NCI-H526 (cell line): ENCODE measurements around the gene CACNA1F.
"Not testable (repeated sequence)": the region's sequence is repeated elsewhere in the genome, so short reads cannot be mapped to it uniquely, and the experiment has no call there.

Experiments used
- DNase-seq, 2 experiments: peaks; one replicate each; lab custom pipeline; 2025; lab: John Stamatoyannopoulos, UW

Gene CACNA1F

DNA sequence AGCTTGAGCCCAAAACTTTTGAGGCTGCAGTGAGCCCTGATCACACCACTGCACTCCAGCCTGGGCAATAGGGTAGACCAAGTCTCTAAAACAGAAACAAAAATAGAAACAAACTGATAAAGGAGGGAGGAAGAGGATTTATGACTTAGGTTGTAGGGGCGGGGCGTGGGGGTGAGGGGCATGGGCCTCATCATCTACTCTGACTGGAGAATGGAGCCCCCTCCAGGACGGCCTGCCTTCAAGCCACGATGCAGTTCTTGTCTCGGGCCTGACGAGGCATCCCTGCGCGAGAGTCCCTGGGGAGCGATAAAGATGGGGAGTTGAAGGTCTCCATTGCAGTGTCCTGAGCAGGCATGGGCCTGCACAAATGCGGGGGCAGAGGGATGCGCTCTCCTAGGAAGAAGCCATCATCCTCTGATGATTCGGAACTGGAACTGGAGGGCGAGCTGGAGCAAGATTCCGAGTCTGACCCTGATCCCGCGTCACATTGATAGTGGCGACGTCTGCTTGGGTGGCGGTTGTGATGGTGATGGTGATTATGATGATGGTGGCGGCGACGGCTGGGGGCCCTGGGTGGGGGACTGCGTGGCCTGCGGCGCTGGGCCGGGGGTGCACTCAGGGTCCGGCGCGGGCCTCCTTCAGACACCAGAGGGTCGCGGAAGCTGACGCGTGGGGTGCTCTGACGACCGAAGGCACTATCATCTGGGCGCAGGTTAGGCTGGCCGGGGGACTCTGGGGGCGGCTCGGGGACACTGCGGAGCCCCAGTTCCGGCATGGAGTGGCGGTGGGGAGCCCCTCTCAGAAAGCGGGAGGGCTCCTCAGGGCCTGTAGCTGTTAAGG lies 57.5 kb downstream of the CACNA1F start:
- DNase-seq = peak in 1 of 2 experiments; percentile 22

DNA sequence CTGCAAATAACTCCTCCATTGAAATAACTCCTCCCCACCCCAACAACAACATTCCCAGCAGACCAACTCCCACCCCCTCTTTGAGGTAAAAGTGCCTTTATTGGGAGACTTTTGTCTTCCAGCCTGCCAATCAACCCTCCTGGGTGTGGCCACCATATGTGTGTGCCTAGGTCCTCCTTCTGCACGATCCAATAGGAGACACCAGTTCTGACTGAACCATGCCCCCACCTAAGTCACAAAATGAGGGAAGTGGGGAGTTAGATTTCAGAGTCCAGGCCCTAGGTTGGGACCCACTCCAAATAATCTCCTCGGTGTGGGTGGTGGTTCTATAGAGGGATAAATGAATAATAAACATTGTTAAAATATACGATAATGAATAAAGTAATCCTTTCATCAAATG lies 58.4 kb downstream of the CACNA1F start:
- no peak for DNase-seq

DNA sequence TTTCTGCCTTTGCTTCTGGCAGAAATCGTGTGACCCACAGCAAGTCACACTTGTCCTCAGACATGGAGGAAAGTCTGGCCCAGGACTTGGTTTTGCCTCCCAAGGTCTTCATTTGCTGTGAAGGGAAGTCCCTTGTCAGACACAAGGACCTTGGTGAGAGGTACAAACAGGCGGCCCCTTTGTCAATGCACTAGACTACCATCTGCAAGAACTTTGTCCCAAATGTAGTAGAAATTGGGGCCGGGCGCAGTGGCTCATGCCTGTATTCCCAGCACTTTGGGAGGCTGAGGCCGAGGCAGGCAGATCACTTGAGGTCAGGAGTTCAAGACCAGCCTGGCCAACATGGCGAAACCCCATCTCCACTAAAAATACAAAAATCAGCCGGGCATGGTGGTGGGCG lies 59.6 kb downstream of the CACNA1F start:
- not testable (repeated sequence) for DNase-seq

DNA sequence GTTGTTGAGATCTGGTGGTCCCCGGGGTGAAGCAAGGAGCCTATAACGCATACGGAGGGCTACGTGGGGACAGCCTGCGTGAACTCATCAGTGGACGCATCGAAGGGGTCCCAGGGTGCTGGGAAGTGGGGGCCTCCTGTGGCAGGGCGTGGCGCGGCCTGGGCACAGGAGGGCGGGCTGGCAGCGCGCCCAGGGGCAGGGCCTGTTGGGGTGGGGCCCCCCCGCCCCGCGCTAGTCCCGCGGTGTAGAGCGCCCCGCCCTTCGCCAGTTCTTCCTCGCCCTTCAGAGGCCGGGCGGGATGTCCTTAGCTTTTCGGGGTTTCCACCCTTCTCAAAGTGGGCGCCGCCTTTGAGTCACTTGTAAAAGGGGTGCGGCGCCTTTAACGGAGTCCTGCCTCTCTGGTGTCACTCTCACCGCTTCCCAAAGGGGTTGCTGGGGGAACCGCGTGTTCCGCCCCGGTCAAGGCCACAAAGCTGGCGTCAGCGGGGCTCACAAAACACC lies 60.8 kb downstream of the CACNA1F start:
- peak in 1 of 2 experiments; percentile 67 for DNase-seq

DNA sequence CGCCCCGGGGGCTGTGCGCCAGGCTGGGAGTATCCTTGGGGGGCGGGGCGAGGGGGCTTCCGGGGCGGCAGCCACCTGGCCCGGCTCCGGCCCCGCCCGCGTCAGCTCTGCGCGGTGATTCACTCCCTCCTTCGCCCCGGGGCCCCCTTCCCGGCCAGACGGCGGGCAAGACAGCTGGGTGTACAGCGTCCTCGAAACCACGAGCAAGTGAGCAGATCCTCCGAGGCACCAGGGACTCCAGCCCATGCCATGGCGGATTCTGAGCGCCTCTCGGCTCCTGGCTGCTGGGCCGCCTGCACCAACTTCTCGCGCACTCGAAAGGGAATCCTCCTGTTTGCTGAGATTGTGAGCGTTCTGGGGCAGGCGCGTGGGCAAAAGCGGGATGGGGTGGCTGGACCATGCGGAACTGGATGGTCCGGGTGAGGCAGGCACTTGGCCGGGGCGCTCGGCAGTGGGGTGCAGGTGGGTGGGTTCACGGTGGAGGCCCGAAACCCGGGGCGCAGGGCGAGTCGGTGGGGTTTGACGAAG lies 61.3 kb downstream of the CACNA1F start, which contains the start of gene PLP2:
Gene PLP2, plus strand, starts transcription at position 147 of the 528 bp plus-strand sequence. Its CDS starts 103 bp downstream, at position 250.
- DNase-seq = peak in 1 of 2 experiments; percentile 43

DNA sequence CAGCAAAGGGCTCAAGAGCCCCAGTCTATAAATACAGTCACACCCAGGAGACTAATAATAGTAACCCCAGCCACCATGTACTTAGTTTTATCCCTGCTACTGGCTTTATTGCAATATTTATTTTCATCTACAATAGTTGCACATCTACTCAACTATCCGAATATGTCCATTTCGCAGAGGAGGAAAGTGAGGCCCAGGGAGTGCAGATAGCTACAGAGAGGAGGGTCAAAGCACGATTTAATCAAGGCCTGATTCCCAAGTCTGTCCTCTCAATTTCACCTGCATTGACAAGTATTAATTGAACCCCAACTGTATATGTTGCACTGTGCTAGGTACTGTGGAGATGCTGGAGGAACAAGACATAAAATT lies 65.4 kb downstream of the CACNA1F start:
- no peak for DNase-seq

DNA sequence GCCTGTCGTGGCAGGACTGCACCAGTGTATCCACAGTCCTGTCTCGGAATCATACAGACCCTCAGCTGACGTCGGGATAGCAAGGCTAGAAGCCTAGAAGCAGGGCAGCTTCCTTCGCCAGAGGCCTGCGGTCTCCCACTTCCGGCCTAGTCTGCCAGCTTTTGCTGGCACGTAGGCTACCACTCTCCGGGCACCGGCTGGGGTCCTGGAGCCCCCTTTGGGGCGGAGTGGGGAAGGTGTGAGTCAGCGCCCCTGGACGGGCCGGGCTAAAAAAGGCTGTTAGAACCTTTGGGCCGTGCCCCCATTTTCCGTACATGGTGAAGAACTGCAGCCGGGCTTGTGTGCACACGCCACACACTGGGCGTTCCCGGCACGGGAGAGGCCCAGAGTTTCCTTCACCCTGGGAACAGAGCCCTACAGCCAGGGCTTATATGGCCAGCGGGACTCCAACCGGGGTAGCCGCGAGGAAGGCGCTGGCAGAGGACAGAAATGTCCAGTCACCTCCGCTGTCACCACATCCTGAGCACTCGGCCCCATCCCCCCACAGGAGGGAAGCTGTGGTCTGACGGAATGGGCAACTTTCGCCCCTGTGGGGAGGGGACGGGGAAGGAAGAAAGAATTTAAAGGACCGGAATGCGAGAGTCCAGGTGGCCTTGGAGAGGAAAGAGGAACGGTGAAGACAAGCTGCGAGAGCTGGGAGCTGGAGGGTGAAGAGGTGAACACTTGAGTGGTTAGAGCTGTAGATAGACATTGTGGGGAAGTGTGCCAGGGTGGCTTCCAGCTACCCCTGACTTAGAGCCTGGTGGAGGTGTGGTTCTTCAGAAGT lies 66.0 kb downstream of the CACNA1F start:
- DNase-seq = peak in 1 of 2 experiments; percentile 63

DNA sequence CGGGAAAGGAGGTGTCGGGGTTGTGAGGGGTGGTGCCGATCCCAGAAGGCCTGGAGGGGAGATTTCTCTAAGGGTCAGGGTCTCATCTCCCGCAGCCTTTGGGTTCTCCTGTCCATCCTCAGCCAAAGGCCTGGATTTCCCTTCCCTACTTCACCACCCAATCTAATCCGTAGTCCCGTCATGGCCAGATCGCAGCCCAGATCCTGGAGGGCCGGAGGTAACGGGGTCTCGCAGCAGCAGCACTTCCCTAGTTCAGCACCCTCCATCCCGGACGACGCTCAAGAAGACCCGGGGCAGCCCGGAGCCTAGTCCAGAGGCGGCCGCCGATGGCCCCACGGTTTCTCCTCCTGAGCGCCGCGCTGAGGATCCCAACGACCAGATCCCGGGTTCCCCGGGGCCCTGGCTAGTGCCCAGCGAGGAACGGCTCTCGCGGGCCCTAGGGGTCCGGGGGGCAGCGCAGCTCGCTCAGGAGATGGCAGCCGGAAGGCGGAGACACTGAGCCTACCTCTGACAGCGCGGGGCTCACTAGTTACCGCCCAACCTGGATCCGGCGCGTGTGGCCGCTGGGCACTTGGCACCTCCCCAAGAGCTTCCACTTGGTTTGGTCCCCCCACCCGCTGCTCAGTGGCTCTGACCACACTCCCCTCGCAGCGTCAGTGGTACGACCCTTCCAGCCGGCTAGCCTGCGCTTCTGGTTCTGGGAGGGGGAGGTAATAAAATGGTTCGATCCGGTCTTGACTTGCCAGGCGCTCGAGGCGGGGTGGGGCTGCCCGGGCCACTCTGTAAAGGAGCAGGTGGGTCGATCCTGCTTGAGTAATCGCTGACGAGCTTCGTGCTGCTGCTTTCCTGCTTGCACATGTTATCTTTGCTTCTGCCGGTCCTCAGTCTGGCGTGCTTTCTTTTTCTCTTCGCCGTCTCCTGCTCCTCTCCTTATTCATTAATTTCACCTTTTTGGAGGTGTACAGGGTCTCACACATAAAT lies 66.9 kb downstream of the CACNA1F start:
- DNase-seq = peak; percentile 90 to 96

DNA sequence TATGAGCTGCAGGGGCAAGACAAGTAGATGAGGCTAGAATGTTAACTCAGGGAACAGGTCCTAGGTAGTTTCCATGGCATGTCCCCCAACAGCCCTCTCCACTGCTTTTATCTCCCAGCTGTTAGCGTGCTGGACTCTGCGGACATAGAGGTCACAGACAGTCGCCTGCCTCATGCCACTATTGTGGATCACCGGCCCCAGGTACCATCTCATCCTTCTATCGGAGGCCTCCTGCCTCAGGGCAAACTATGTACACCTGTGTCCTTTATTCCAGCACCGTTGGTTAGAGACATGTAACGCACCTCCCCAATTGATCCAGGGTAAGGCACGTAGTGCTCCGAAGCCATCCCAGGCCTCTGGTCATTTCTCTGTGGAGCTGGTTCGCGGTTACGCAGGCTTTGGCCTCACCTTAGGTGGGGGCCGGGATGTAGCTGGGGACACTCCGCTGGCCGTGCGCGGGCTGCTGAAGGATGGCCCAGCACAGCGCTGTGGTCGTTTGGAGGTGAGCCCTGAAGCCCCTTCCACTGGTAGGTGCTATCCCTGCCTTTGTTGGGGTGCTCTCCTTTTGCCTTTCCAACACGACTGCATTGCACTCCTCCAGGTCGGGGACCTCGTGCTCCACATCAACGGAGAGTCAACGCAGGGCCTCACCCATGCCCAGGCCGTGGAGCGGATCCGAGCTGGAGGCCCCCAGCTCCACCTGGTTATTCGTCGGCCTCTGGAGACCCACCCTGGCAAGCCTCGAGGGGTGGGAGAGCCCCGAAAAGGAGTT lies 68.4 kb downstream of the CACNA1F start:
- no peak for DNase-seq

DNA sequence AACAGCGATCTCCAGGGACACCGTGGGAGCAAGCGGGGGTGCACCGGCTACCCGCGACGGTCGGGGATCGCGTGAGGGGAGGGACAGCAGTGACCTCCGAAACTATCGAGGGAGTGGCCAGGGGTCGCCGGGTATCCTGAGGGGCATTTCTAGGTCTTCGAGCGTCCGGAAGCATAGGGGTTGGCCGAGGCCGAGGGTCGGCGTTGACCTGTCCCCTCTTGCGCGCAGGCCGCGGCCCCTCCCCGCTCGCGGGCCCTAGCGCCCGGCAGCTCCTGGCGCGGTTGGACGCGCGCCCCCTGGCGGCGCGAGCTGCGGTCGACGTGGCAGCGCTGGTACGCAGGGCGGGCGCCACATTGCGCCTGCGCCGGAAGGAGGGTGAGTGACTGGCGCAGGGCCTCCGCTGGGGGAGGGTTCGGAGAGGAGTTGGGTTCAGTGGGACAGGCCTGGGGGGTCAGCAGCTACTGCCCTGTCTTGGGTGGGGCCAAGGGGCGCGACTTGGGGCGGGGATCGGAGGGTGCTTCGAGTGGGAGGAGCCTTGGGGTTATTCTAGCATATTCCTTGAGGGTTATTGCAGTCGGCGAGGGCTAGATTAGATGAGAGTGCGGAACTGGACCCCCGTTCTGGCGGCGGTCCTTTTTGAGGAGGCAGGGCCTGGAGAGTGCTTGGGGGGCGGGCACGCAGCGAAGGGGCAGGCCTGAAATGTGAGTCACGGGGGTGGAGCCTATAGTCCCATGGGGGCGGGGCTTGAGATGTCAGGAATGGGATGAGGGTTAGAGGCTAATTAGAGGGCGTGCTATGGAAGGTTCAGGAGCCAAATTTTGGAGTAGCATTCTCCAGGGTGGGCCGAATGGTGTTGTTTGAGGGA lies 69.4 kb downstream of the CACNA1F start:
- peak; percentile 54 to 80 for DNase-seq

DNA sequence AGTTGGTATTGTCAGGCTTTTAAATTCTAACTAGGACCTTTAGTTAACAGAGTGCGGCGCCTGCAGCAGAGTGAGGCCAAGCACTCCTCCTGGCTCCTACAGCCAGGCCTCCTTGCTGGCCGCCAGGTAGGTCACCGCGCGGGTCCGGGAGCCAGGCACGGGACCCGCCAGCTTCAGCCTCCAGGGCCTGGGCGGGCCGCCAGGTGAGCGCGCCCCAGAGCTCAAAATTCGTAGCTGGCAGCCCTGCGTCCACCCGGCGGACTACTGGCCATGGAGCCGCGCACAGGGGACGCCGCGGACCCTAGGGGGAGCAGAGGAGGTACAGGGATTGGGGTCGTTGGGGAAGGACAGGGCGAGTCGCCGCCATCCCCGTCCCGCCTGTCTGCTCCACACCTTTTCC lies 70.5 kb downstream of the CACNA1F start, which contains the start of gene MAGIX:
Gene MAGIX, plus strand, starts transcription at position 139 of the 400 bp plus-strand sequence. Its CDS starts 132 bp downstream, at position 271.
- no peak for DNase-seq

DNA sequence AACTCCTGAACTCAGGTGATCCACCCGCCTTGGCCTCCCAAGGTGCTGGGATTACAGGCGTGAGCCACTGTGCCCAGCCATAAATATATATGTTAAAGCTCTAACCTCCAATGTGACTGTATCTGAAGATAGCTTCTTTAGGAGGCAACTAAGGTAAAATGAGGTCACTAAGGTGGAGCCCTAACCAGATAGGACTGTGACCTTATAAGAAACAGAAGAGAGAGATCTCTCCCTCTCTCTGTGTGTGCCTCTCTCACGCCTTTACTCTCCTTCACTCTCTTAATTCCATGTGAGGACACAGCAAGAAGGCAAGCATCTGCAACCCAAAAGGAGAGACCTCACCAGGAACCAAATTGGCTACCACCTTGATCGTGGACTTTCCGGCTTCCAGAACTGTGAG lies 71.5 kb downstream of the CACNA1F start:
- no peak for DNase-seq

DNA sequence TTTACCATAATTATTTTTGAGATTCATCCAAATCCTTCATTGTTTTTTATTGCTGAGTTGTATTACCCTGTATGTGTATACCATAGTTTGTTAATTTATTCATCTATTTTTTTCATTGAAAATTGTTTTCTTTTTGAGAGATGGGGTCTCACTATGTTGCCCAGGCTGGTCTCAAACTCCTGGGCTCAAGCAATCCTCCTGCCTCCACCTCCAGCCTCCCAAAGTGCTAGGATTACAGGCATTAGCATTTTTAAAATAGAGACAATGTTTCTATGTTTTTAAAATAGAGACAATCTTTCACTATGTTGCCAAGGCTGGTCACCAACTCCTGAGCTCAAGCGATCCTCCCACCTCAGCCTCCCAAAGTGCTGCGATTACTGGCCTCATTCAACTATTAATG lies 72.2 kb downstream of the CACNA1F start:
- no peak for DNase-seq

DNA sequence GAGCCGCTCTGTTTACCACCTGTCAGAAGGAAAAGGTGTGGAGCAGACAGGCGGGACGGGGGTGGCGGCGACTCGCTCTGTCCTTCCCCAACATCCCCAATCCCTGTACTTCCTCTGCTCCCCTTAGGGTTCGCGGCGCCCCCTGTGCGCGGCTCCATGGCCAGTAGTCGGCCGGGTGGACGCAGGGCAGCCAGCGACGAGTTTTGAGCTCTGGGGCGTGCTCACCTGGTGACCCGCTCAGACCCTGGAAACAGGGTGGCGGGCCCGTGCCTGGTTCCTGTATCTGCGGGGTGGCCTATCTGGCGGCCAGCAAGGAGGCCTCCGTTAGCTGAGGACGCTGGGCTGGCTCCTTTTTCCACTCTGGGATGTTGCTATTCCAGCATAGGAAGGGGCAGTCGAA lies 75.9 kb downstream of the CACNA1F start:
- no peak for DNase-seq

DNA sequence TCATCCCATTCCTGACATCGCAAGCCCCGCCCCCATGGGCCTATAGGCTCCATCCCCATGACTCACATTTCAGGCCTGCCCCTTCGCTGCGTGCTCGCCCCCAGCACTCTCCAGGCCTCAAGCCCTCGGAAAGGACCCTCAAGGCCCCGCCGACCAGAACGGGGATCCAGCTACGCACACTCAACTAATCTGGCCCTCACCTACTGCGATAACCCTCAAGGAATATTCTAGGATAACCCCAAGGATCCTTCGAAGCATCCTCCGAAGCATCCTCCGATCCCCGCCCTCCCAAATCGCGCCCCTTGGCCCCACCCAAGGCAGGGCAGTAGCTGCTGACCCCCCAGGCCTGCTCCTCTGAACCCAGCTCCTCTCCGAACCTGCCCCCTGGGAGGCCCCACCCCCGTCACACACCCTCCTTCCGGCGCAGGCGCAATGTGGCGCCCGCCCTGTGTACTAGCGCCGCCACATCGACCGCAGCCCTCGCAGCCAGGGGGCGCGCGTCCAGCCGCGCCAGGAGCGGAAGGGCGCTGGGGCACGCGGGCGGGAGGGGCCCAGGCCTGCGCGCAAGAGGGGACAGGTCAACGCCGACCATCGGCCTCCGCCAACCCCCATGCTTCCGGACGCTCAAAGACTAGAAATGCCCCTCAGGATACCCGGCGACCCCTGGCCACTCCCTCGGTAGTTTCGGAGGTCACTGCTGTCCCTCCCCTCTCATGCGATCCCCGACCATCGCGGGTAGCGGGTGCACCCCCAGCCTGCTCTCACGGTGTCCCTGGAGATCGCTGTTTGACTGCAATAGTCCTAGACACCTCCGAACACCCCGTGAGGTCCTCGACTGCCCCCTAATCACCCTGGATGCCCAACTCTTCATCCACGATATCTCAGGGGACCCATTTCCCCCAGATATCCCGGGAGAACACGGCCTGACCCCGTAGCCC lies 77.0 kb downstream of the CACNA1F start:
- peak; percentile 64 to 84 for DNase-seq

DNA sequence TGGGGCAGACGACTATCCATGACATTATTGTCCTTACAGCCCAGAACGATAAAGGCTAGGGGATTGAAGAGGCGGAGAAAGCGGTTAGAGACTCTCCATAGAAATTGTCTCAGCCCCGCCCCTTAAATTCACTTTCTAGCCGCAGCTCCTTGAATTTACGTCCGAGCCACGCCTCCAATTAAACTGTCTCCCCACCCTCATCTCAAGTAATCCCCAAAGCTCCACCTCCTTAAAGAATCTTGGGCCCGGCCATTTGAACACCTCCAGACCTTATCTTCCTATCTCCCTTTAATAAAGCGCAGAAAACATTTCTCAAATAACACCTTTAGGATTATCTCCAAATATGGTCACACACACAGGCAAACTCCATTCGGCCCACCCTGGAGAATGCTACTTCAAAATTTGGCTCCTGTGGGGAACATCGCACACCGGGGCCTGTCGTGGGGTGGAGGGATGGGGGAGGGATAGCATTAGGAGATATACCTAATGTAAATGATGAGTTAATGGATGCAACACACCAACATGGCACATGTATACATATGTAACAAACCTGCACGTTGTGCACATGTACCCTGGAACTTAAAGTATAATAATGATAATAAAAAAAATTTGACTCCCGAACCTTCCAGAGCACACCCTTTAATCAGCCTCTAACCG lies 77.8 kb downstream of the CACNA1F start:
- DNase-seq = peak in 1 of 2 experiments; percentile 26
